ENCODE data around the gene TCF4.

DNA sequence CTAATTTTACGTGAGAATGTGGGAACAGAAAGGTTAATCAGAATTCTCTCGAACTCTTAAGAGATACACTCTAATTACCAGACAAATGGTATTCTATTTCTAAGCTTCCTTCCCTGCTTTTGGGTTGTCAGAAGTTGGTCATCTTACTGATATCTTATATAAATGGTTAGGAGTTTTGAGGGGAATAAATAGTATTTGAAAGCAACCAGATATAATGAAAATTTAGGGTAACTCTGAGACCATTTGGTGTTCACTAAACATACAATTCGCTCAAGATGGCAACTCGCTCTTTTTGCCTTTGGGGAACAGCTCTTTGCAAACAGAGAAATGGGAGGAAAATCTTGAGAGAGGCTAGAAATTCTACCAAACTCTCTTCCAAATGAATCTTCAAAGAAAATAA, 250.9 kb downstream of the TCF4 start:
- TF ChIP-seq EZH2phosphoT487 (IDR thresholded peaks at IDR 0.05; ENCODE audit: unreplicated experiment), result no peak
- TF ChIP-seq NANOG (IDR thresholded peaks at IDR 0.05; ENCODE audit: borderline replicate concordance), result no peak
- TF ChIP-seq, protein P1, sequence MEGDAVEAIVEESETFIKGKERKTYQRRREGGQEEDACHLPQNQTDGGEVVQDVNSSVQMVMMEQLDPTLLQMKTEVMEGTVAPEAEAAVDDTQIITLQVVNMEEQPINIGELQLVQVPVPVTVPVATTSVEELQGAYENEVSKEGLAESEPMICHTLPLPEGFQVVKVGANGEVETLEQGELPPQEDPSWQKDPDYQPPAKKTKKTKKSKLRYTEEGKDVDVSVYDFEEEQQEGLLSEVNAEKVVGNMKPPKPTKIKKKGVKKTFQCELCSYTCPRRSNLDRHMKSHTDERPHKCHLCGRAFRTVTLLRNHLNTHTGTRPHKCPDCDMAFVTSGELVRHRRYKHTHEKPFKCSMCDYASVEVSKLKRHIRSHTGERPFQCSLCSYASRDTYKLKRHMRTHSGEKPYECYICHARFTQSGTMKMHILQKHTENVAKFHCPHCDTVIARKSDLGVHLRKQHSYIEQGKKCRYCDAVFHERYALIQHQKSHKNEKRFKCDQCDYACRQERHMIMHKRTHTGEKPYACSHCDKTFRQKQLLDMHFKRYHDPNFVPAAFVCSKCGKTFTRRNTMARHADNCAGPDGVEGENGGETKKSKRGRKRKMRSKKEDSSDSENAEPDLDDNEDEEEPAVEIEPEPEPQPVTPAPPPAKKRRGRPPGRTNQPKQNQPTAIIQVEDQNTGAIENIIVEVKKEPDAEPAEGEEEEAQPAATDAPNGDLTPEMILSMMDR (conservative IDR thresholded peaks at IDR 0.05; ENCODE audit: low read depth in 2 of 2), result no peak
- TF ChIP-seq CREB1 (CRISPR knock-in tag; IDR thresholded peaks at IDR 0.05; ENCODE audit: low read depth), result no peak
- no peak for TF ChIP-seq POLR2AphosphoS5 (IDR thresholded peaks at IDR 0.05; ENCODE audit: low read depth)
- TF ChIP-seq, protein P2, sequence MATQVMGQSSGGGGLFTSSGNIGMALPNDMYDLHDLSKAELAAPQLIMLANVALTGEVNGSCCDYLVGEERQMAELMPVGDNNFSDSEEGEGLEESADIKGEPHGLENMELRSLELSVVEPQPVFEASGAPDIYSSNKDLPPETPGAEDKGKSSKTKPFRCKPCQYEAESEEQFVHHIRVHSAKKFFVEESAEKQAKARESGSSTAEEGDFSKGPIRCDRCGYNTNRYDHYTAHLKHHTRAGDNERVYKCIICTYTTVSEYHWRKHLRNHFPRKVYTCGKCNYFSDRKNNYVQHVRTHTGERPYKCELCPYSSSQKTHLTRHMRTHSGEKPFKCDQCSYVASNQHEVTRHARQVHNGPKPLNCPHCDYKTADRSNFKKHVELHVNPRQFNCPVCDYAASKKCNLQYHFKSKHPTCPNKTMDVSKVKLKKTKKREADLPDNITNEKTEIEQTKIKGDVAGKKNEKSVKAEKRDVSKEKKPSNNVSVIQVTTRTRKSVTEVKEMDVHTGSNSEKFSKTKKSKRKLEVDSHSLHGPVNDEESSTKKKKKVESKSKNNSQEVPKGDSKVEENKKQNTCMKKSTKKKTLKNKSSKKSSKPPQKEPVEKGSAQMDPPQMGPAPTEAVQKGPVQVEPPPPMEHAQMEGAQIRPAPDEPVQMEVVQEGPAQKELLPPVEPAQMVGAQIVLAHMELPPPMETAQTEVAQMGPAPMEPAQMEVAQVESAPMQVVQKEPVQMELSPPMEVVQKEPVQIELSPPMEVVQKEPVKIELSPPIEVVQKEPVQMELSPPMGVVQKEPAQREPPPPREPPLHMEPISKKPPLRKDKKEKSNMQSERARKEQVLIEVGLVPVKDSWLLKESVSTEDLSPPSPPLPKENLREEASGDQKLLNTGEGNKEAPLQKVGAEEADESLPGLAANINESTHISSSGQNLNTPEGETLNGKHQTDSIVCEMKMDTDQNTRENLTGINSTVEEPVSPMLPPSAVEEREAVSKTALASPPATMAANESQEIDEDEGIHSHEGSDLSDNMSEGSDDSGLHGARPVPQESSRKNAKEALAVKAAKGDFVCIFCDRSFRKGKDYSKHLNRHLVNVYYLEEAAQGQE (IDR thresholded peaks at IDR 0.05; ENCODE audit: unreplicated experiment), result no peak
- no peak for TF ChIP-seq EZH2 (IDR thresholded peaks at IDR 0.05; ENCODE audit: low read depth, unreplicated experiment)
- TF ChIP-seq, protein P3, sequence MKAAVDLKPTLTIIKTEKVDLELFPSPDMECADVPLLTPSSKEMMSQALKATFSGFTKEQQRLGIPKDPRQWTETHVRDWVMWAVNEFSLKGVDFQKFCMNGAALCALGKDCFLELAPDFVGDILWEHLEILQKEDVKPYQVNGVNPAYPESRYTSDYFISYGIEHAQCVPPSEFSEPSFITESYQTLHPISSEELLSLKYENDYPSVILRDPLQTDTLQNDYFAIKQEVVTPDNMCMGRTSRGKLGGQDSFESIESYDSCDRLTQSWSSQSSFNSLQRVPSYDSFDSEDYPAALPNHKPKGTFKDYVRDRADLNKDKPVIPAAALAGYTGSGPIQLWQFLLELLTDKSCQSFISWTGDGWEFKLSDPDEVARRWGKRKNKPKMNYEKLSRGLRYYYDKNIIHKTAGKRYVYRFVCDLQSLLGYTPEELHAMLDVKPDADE (IDR thresholded peaks at IDR 0.05), result no peak
- no peak for TF ChIP-seq JUNB (IDR thresholded peaks at IDR 0.05; ENCODE audit: unreplicated experiment)
- TF ChIP-seq ZNF331 (CRISPR knock-in tag; IDR thresholded peaks at IDR 0.05; ENCODE audit: low read depth), result no peak
- no peak for TF ChIP-seq ZNF114 (CRISPR knock-in tag; IDR thresholded peaks at IDR 0.05)

All from GM23338 (cell line).